ENCODE data around the gene DENND4A.
A peak's percentile ranks its signal among the peaks of the same experiment; 100 is the strongest.
"Not testable (repeated sequence)": the region's sequence is repeated elsewhere in the genome, so short reads cannot be mapped to it uniquely, and the experiment has no call there.

The DENND4A gene

GRCh38 chr15:65789105-65789504, 3.0 kb downstream of the DENND4A start:
- DNase-seq (ENCODE audit: low read depth, low spot score), result no peak

DNA sequence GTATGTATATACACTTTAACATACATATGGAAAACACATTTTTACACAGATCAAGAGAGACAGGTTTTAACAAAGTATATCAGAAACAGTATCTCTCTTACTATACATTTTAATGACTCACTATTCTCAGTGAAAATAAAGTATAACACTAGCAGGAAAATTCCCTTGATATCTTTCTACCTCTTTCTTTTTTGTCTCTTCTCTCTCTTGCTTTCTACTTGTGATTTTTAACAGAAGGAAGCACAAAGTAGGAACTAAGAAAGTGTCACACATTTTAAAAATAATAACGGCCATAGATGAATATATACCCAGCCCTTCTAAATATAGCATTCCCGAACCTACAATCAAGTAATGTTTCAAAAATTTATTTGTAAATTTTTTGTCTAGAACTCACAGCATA, 4.8 kb downstream of the DENND4A start:
- no peak for DNase-seq (ENCODE audit: low read depth, low spot score)

GRCh38 chr15:65785151-65785550, 6.9 kb downstream of the DENND4A start:
- DNase-seq (ENCODE audit: low read depth, low spot score), result no peak

DNA sequence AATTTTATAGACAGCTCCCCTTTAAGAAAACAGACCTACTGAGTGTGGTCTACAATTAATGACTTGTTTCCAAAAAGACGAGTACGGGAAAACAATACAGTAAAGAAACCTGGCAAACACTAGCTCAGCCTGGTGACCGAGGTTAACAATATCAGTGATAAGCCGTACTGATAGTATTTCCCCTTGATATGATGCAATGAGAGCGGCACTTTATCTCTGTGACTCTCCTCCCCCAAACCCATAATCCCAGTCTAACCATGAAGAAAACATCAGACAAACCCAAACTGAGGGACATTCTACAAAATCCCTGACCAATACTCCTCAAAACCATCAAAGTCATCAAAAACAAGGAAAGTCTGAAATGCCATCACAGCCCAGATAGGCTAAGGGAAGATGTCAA, 8.2 kb downstream of the DENND4A start:
- no peak for DNase-seq (ENCODE audit: low read depth, low spot score)

DNA sequence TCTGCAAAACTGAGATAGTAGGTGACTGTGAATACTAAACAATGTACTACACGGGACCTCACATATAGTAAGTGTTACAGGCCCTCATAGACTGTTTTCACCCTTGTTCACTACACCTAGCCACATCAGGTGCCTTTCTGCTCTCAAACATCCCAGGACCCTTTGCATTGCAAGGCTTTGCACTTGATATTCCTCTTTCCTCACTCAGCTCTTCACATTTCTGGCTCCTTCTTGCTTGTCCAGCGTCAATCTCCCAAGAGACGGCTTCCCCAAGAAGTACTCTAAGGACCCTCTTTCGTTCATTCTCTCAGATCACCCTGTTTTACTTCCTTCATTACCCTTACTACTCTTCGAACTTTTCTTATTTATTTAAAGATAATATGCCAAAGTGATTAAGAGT, 10.0 kb downstream of the DENND4A start:
- no peak for DNase-seq (ENCODE audit: low read depth, low spot score)

- not testable (repeated sequence) for DNase-seq (ENCODE audit: low read depth, low spot score)
Measured at GRCh38 chr15:65778701-65779100, 13.4 kb downstream of the DENND4A start.

DNA sequence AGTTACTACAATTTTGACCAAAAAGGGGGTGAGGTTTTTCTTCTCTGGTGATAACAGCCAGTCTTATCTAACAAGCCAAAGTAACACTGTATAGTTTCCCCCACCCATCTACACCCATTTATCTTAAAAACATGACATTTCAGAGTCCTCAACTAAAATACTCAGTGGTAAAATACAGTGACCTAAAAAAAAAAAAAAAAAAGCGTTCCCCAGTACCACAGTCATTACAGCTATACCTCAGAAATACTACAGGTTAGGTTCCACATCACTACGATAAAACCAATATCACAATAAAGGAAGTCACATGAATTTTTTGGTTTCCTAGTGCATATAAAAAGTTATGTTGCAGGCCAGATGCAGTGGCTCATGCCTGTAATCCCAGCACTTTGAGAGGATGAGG, 13.8 kb downstream of the DENND4A start:
- no peak for DNase-seq (ENCODE audit: low read depth, low spot score)

DNA sequence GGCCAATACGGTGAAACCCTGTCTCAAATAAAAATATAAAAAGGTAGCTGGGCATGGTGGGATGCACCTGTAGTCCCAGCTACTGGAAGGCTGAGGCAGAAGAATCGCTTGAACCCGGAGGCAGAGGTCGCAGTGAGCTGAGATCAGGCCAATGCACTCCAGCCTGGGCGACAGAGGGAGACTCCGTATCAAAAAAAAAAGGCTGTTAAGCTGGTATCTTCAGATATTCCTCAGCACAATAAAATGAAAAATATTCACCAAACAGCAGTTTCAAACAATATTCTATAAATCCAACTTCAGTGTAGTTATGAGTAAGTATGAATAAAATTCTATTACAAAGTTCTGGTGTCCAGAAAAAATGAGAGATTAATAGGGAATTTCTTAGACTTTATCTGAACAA, 14.2 kb downstream of the DENND4A start:
- DNase-seq (ENCODE audit: low read depth, low spot score), result no peak

DNA sequence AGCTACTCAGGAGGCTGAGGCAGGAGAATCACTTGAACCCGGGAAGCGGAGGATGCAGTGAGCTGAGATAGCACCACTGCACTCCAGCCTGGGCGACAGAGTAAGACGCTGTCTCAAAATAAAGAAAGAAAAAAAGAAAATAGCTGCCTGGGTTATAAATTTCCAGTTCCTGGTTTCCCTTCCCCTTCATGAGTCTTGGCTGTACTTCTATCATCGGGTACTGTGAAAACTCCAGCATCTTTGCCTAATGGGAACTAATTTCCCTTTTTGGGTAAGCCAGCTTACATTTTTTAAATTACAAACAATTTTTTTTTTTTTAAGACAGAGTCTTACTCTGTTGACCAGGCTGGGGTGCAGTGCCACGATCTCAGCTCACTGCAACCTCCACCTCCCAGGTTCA, 15.0 kb downstream of the DENND4A start:
- no peak for DNase-seq (ENCODE audit: low read depth, low spot score)

- no peak for DNase-seq (ENCODE audit: low read depth, low spot score)
Measured at GRCh38 chr15:65773386-65774111, 18.5 kb downstream of the DENND4A start.

DNA sequence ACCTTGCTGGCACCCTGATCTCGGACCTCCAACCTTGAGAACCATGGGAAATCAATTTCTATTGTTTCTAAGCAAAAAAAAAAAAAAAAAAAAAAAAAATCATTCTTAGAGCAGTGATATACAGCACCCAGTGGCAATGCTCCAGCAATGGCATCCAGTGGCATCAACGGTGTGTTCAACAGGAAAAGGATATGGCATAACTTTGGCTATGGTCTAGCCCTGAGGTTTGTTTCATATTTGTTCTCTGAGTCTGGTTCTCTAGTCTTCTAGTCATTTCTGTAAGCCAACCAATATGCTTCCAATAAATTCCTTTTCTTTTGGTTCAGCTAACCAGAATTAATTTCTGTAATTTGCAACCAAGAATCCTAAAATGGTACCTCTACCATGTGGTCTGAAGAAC, 19.2 kb downstream of the DENND4A start:
- no peak for DNase-seq (ENCODE audit: low read depth, low spot score)

DNA sequence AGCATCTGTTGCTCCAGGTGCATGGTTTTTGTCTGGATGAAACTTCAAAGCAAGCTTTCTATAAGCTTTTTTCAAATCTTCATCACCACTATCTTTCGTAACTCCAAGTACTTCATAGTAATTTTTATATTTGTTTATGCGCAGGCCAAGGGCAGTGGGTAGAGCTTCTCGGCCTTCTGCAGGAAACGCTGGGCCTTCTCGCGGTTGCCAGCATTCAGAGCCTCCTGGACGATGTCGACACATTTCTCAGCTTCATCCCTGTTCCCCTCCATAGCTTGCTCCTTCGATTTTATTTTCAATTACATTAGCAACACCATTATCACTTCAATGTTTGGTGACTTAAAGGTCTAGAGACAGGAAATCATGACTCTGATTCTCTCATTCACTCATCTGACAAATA, 20.2 kb downstream of the DENND4A start:
- no peak for DNase-seq (ENCODE audit: low read depth, low spot score)

DNA sequence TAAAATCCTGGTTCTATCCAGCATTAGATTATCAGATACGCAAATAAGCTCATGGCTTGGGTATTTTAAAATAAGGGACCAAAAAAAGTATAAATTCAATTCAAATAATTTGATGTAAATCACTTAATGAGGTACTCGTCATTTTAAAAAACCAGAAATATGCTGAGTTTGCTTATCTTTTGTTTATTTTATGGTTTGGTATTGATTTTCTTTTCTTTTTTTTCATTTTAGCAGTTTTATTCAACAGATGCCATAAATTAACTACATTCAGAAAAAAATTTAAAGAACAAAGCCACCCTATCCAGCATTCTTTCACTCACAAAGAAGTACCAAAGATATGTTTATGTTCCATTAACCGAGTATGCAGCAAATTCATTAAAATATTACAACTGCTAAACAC, 22.6 kb downstream of the DENND4A start:
- no peak for DNase-seq (ENCODE audit: low read depth, low spot score)

DNA sequence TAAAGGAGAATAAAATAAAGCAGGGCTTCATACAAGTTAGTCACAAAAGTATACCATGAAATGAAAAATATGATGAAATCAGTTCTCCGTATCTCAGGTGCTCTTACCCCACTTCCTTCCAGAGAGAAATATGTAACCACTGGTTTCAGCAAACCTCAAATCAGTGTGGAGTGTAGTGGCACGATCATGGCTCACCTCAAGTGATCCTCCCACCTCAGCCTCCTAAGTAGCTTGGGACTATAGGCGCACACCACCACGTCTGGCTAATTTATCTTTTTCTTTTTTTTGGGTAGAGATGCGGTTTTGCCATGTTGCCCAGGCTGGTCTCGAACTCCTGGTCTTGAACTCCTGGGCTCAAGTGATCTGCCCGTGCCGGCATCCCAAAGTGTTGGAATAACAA, 24.2 kb downstream of the DENND4A start:
- no peak for DNase-seq (ENCODE audit: low read depth, low spot score)

DNA sequence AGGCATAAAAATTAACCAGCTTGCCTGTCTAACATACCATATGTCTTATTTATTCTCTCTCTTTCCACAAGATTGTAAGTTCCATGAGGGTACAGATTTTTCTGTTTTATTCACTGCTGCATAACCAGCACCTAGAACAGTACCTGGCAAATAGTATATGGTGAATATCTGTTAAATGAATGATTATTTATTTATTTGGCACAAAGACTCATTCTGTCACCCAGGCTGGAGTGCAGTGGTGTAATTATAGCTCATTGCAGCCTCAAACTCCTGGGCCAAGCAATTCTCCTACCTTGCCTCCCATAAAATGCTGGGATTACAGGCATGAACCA, 24.9 kb downstream of the DENND4A start:
- DNase-seq (ENCODE audit: low read depth, low spot score), result no peak

DNA sequence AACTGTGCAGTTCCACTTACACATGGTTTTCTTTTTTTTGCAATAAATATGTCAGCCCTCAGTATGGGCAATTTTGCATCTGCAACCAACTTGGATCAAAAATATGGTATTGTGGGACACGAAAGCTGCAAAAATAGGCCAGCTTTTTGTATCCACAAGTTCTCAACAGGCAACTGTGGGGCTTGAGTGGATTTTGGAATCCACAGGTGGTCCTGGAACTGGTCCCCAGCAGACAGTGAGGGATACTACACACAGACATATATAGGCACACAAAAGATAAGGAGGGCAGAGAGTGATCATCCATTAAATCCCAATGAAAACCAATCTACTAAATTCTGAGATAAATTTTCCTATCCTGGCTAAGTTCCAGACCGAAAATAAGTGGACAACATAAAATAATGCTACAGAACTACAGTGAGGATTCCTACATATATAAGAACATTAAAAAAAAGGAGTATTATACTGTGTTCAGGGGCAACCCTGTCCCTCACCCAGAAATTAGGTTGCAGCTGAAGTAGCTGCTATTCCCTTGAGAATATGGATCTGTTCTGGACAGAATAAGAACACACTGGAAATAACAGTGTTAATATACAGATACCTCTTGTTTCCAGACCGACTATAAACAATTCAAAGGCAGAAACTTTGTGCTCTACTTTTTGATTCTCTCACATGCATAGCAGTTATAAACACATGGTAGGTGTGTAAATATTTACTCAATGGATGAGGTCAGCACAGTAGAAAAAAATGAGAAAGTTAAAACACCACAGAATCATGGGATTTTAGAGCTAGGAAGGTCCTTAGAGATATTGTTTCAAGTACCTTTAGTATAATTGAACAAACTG, 25.4 kb downstream of the DENND4A start:
- DNase-seq (ENCODE audit: low read depth, low spot score), result peak; percentile 22

DNA sequence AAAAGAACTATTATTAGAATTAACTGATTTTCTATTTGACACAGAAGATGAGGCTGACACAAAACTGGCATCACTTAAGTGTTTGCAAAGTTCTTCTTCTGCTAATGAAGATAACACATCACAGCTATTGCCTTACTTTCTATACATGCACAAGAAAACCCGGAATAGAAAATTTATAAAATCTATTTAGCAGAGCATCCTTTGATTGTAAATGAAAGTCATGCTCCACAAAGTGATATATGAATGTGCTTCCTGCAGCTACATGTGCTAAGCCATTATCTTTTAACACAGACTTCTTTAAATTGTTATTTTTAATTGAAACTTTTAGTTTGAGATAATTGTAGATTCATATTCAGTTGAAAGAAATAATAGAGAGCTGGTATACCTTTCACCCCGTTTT, 27.0 kb downstream of the DENND4A start:
- no peak for DNase-seq (ENCODE audit: low read depth, low spot score)

GRCh38 chr15:65762914-65763787, 28.9 kb downstream of the DENND4A start:
- no peak for DNase-seq (ENCODE audit: low read depth, low spot score)

DNA sequence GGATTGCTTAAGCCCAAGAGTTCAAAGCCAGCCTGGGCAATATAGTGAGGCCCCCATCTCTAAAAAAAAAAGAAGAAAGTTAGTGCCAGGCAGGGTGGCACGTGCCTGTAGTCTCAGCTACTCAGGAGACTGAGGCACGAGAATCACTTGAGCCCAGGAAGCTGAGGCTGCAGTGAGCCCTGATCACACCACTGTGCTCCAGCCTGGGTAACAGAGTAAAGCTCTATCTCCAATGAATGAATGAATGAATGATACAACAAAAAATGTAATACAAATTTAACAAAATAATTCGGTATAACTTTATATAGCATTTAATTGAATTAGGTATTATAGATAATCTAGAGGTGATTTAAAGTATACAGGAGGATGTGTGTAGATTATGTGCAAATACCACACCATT, 29.7 kb downstream of the DENND4A start:
- no peak for DNase-seq (ENCODE audit: low read depth, low spot score)

GRCh38 chr15:65761210-65761926, 30.7 kb downstream of the DENND4A start:
- DNase-seq (ENCODE audit: low read depth, low spot score), result no peak

- no peak for DNase-seq (ENCODE audit: low read depth, low spot score)
Measured at GRCh38 chr15:65759441-65759840, 32.7 kb downstream of the DENND4A start.

DNA sequence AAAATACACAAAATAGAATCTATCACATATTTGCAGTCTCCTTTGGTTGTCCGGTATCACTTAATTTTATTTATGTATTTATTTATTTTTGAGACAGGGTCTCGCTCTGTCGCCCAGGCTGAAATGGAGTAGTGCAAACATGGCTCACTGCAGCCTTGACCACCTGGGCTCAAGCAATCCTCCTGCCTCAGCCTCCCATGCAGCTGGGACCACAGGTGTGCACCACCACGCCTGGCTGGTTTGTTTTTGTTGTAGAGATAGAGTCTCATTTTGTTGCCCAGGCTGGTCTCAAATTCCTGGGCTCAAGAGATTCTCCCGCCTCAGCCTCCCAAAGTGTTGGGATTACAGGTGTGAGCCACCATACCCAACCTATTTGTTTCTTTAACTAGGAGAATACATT, 33.9 kb downstream of the DENND4A start:
- no peak for DNase-seq (ENCODE audit: low read depth, low spot score)

Data from brain pericyte (primary cell).